BJ (cell line): ENCODE results near the gene HMCN2. TPM values are rescaled to one million over a fixed set of nuclear protein-coding genes. Genes with fewer than 3 reads are reported as not detected.

Experiments used
- CTCF ChIA-PET: fragments of 350-600 bp; formaldehyde crosslinking; extraction: SDS; loops from one replicate; lab custom pipeline; 2021; ENCODE audit warnings: antibody characterized with exemption, inconsistent platforms; lab: Yijun Ruan, JAX
- POLR2A ChIA-PET: fragments of 300-600 bp; sonication (Branson Sonifier 250); formaldehyde crosslinking; extraction: SDS; loops from one replicate; lab custom pipeline; 2021; ENCODE audit warnings: antibody characterized with exemption; lab: Charles Lee
- DNase-seq: peaks from one replicate; pipeline ENCODE4 v3.0.0-alpha.2; 2011; ENCODE audit warnings: low read depth
- H3K27me3 ChIP-seq: 2 replicates; pipeline ENCODE4 v1.6.0; 2011; ENCODE audit warnings: low read length; ENCODE audit not compliant: control insufficient read depth, insufficient read depth
- H3K36me3 ChIP-seq: 2 replicates; pipeline ENCODE4 v1.5.1; 2011; ENCODE audit warnings: low read length; ENCODE audit not compliant: control insufficient read depth, insufficient read depth
- H3K4me3 ChIP-seq: 2 replicates; pipeline ENCODE4 v1.5.1; 2011; ENCODE audit warnings: low read depth, mild to moderate bottlenecking, control low read depth, low read length
- polyA plus RNA-seq: library from polyadenylated mRNA; depleted of rRNA; stranded (reverse); fragments of >200 nt; gene quantifications from 2 replicates; pipeline ENCODE4 v1.2.3, GENCODE V29; 2011
- TF ChIP-seq, protein P1 (sequence below): IDR thresholded peaks from 2 replicates; pipeline ENCODE4 v1.5.1; 2011; ENCODE audit warnings: low read depth, mild to moderate bottlenecking, control low read depth, inconsistent platforms, low read length, moderate library complexity; ENCODE audit not compliant: insufficient read depth

Gene HMCN2
- polyA plus RNA-seq, 1 experiment: not detected

DNA sequence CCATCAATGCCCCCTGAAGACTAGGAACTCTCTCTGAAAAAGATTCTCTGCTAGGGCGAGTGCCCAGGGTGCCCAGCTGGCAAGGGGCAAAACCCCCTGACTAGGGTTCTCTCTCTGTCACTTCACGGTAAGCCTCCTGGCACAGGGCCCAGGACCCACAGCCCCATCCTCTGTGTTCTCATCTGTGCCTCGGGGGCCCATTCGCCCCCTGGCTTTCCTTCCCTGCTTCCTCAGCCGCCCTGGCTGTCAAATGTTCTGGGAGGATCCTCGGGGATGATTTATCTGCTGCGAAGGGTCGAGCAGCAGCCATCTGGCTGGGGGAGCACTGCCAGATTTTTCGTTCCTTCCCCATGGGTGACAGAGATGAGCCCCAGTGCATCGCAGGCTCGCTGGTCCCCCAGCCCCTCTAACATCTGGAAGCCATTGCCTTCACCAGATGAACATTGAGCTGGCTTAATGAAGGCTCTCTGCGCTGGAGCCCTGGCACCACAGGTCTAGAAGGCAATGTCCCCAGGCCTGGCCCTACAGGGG is 24.2 kb downstream of the HMCN2 start:
- TF ChIP-seq, protein P1, sequence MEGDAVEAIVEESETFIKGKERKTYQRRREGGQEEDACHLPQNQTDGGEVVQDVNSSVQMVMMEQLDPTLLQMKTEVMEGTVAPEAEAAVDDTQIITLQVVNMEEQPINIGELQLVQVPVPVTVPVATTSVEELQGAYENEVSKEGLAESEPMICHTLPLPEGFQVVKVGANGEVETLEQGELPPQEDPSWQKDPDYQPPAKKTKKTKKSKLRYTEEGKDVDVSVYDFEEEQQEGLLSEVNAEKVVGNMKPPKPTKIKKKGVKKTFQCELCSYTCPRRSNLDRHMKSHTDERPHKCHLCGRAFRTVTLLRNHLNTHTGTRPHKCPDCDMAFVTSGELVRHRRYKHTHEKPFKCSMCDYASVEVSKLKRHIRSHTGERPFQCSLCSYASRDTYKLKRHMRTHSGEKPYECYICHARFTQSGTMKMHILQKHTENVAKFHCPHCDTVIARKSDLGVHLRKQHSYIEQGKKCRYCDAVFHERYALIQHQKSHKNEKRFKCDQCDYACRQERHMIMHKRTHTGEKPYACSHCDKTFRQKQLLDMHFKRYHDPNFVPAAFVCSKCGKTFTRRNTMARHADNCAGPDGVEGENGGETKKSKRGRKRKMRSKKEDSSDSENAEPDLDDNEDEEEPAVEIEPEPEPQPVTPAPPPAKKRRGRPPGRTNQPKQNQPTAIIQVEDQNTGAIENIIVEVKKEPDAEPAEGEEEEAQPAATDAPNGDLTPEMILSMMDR: no peak
- ChIA-PET CTCF (no interaction called here), POLR2A (no interaction called here)
- Histone ChIP-seq H3K36me3 (no peaks in the 10 kb centered on the region), H3K4me3 (no peak overlapping the region), H3K27me3 (peaks cover 45% of the 10 kb centered on the region)
- DNase-seq: no peak

DNA sequence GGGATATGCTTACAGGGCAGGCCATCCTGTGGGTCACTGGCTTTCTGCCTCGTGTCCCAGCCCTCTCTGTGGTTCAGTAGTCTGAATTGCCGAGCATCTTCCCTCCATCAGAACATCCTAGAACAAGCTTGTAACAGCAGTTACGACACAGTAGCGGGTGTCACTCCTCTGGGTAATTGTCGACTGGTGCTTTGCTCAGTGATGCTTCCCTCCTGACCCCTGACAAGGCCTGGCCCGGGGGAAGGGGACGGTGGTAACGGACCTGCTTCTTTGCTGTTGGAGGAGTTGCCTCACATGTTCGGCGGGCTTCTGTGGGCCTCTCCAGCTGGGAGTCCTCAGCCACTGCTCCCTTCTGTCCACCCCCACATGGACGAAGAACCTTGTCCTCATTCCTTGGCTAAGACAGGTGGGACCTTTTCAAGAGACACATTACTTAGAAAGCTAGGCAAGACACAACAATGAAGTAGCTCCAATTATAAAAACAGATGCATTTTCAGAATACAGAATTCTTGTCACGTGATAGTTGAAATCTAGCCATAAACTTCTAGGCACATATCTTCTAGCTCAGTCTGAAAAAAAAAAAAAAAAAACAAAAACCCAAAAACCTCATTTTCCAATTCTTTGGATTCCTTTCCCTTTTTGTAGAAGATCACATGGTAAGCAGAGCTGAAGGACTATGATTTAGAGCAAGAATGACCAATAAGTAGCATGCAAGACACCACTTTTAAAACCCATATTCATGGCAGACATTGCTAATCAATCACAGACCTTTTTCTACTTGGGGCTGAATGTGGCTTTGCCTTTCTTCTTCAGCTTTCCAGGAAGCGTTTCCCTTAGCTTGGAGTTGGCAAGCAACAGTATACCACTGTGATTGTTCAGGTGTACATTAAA is 25.0 kb downstream of the HMCN2 start:
- H3K27me3 ChIP-seq: peaks cover 43% of the 10 kb centered on the region
- H3K4me3 ChIP-seq: no peak overlapping the region
- no peak for DNase-seq
- no peaks in the 10 kb centered on the region for H3K36me3 ChIP-seq
- POLR2A ChIA-PET: interaction anchor here (0.6 kb wide), 1 partner anchor 334 kb away, joined by 16 read pairs; no protein-coding TSS in a partner anchor
- CTCF ChIA-PET: interaction anchor here (0.7 to 1.2 kb wide), 2 partner anchors 36 to 48 kb away, joined by 3 to 5 read pairs; no protein-coding TSS in a partner anchor
- TF ChIP-seq, protein P1: no peak

DNA sequence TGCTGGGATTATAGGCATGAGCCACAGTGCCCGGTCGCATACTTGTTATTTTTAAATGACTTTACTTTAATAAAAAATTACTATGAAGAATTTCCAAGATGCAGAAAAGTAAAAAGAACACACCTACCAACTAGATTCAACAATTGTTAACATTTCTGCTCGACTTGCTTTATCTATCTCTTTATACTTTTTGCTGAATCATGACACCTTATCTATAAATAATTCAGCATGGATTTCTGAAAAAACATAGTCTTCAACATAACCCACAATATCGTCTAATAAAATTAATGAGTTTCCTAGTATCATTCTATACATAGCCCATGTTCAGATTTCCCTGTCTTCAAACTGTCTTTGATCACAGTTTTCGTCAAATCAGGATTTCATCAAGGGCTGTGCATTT is 25.9 kb downstream of the HMCN2 start:
- ChIA-PET POLR2A (no interaction called here), CTCF (interaction anchor here (1.2 kb wide), 1 partner anchor 35 kb away, joined by 3 read pairs; no protein-coding TSS in a partner anchor)
- TF ChIP-seq, protein P1: no peak
- no peak for DNase-seq
- Histone ChIP-seq H3K36me3 (no peaks in the 10 kb centered on the region), H3K4me3 (no peak overlapping the region), H3K27me3 (peaks cover 41% of the 10 kb centered on the region)

DNA sequence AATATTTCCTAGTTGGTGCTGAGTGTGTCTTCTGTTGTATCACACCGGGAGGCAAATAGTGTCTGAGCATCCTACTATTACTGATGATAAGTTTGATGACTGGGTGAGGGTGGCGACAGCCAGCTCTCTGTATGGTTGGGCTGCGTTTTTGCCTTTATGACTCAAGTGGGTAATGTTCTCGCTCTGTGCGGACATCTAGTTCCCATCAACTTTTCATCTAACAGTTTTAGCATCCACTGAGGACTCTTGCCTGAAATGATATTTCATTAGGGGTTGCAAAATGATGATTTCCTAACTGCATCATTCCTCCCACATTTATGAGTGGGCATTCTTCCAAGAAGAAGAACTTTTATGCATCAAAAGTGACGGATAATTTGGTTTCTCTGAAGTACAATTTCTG is 26.5 kb downstream of the HMCN2 start:
- Histone ChIP-seq H3K36me3 (no peaks in the 10 kb centered on the region), H3K27me3 (peaks cover 40% of the 10 kb centered on the region), H3K4me3 (no peak overlapping the region)
- CTCF ChIA-PET: interaction anchor here (0.7 to 1.1 kb wide), 2 partner anchors 8 to 1756 kb away, joined by 3 read pairs; no protein-coding TSS in a partner anchor
- DNase-seq: no peak
- TF ChIP-seq, protein P1: no peak
- POLR2A ChIA-PET: no interaction called here

DNA sequence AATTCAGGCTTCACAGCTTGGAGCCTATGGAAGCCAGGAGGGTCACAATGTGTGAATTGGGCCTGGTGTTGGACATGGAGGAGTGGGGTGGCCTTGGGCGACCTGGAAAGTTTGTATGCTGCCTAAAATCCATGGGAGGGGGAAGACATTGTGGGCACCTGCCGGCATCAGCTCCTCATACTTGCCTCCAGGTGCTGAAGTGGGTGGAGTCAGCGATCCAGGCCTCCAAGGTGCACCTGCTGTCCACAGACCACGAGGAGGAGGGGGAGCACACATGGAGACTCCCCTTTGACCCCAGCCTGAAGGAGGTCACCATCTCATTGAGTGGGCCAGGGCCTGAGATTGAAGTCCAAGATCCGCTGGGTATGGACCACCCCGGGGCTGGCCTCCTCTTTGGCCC is 29.1 kb downstream of the HMCN2 start:
- Histone ChIP-seq H3K36me3 (no peaks in the 10 kb centered on the region), H3K4me3 (no peak overlapping the region), H3K27me3 (peaks cover 24% of the 10 kb centered on the region)
- DNase-seq: no peak
- ChIA-PET CTCF (interaction anchor here (1.1 kb wide), 1 partner anchor 154 kb away, joined by 3 read pairs; no protein-coding TSS in a partner anchor), POLR2A (no interaction called here)
- TF ChIP-seq, protein P1: no peak
